ENCODE results near the gene PTPRS.

PTPRS gene

GRCh38 chr19:5354403-5354802, 13.8 kb upstream of the PTPRS start:
- no peak for DNase-seq

- DNase-seq = no peak
Measured at GRCh38 chr19:5352229-5352763, 11.7 kb upstream of the PTPRS start.

- no peak for DNase-seq
Measured at GRCh38 chr19:5351731-5352228, 11.2 kb upstream of the PTPRS start.

- DNase-seq = no peak
Measured at GRCh38 chr19:5349041-5349440, 8.4 kb upstream of the PTPRS start.

GRCh38 chr19:5345895-5346386, 5.3 kb upstream of the PTPRS start:
- no peak for DNase-seq

- no peak for DNase-seq
Measured at GRCh38 chr19:5343848-5344247, 3.2 kb upstream of the PTPRS start.

- DNase-seq = no peak
Measured at GRCh38 chr19:5342573-5343201, 2.1 kb upstream of the PTPRS start.

GRCh38 chr19:5341981-5342380, 1.4 kb upstream of the PTPRS start:
- DNase-seq = no peak

- DNase-seq = no peak
Measured at GRCh38 chr19:5341448-5341820, 822 bp upstream of the PTPRS start.

GRCh38 chr19:5339950-5340636, 519 bp downstream of the PTPRS start:
- no peak for DNase-seq

- no peak for DNase-seq
Measured at GRCh38 chr19:5339198-5339949, 1.2 kb downstream of the PTPRS start.

- no peak for DNase-seq
Measured at GRCh38 chr19:5338656-5339197, 1.9 kb downstream of the PTPRS start.

GRCh38 chr19:5337708-5338655, 2.6 kb downstream of the PTPRS start:
- DNase-seq = no peak

GRCh38 chr19:5337126-5337525, 3.5 kb downstream of the PTPRS start:
- DNase-seq = no peak

GRCh38 chr19:5336195-5336965, 4.2 kb downstream of the PTPRS start:
- DNase-seq = no peak

GRCh38 chr19:5335593-5335992, 5.0 kb downstream of the PTPRS start:
- no peak for DNase-seq

GRCh38 chr19:5334824-5335500, 5.7 kb downstream of the PTPRS start:
- DNase-seq = no peak

- DNase-seq = no peak
Measured at GRCh38 chr19:5334366-5334739, 6.3 kb downstream of the PTPRS start.

- DNase-seq = no peak
Measured at GRCh38 chr19:5333581-5334365, 6.8 kb downstream of the PTPRS start.

GRCh38 chr19:5332501-5332900, 8.1 kb downstream of the PTPRS start:
- no peak for DNase-seq

All from activated T-cell treated with anti-CD3 and anti-CD28 coated beads for 4 hours (primary cell).